ENCODE results near the gene FRMD4B.

DNA sequence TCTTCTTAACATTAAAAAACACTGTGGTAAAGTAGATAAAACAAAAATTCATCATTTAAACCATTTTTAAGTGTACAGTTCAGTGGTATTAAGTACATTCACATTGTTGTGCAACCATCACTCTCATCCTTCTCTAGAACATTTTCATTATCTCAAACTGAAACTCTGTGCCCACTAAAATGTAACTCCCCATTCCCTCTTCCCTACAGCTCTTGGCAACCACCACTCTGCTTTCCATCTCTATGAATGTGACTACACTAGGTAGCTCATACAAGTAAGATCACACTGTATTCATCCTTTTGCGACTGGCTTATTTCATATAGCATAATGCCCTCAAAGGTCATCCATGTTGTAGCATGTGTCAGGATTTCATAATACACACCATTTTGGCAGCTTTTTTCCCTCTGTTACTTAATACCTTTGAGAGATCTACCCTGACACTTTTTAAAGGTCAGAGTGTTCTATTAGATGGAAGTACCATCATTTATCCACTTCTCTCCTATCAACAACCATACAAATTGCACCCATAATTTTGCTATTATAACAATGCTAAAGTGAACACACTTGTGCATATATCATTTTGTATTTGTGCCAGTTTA, 42.9 kb upstream of the FRMD4B start:
- TF ChIP-seq EP300 (IDR thresholded peaks at IDR 0.05) (no peak), POLR2AphosphoS5 (IDR thresholded peaks at IDR 0.05) (no peak)
- TF ChIP-seq, protein P1, sequence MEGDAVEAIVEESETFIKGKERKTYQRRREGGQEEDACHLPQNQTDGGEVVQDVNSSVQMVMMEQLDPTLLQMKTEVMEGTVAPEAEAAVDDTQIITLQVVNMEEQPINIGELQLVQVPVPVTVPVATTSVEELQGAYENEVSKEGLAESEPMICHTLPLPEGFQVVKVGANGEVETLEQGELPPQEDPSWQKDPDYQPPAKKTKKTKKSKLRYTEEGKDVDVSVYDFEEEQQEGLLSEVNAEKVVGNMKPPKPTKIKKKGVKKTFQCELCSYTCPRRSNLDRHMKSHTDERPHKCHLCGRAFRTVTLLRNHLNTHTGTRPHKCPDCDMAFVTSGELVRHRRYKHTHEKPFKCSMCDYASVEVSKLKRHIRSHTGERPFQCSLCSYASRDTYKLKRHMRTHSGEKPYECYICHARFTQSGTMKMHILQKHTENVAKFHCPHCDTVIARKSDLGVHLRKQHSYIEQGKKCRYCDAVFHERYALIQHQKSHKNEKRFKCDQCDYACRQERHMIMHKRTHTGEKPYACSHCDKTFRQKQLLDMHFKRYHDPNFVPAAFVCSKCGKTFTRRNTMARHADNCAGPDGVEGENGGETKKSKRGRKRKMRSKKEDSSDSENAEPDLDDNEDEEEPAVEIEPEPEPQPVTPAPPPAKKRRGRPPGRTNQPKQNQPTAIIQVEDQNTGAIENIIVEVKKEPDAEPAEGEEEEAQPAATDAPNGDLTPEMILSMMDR (IDR thresholded peaks at IDR 0.05): no peak

Measured in esophagus muscularis mucosa (tissue), 4 donors.